ENCODE measurements around the gene SMIM24. TPM values are rescaled to one million over a fixed set of nuclear protein-coding genes. Genes with fewer than 3 reads are reported as not detected.
A peak's percentile ranks its signal among the peaks of the same experiment; 100 is the strongest.

The SMIM24 gene
- total and polyA plus RNA-seq, 11 donors: 0.15 TPM; not detected in 10

- ATAC-seq (no peak), DNase-seq (no peak)
- Histone ChIP-seq H3K36me3 (peaks cover 0 to 52% (median 44%) of the 10 kb centered on the region in 9 donors), H3K4me3 (no peak overlapping the region), H3K4me1 (peaks cover 0 to 19% (median 13%) of the 10 kb centered on the region in 12 donors), H3K27ac (no peak overlapping the region), H3K9me3 (no peaks in the 10 kb centered on the region), H3K27me3 (no peaks in the 10 kb centered on the region)
- TF ChIP-seq, protein P1, sequence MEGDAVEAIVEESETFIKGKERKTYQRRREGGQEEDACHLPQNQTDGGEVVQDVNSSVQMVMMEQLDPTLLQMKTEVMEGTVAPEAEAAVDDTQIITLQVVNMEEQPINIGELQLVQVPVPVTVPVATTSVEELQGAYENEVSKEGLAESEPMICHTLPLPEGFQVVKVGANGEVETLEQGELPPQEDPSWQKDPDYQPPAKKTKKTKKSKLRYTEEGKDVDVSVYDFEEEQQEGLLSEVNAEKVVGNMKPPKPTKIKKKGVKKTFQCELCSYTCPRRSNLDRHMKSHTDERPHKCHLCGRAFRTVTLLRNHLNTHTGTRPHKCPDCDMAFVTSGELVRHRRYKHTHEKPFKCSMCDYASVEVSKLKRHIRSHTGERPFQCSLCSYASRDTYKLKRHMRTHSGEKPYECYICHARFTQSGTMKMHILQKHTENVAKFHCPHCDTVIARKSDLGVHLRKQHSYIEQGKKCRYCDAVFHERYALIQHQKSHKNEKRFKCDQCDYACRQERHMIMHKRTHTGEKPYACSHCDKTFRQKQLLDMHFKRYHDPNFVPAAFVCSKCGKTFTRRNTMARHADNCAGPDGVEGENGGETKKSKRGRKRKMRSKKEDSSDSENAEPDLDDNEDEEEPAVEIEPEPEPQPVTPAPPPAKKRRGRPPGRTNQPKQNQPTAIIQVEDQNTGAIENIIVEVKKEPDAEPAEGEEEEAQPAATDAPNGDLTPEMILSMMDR (IDR thresholded peaks at IDR 0.05): no peak
- TF ChIP-seq POLR2A (IDR thresholded peaks at IDR 0.05): no peak
- intact Hi-C loops (cut with DNase I): no loop called here
- WGBS, 4 donors: 96 to 97% (median 96%) methylated on average over 22 to 32 of the region's 32 CpGs
Observed at GRCh38 chr19:3496392-3497273, 16.3 kb upstream of the SMIM24 start.

- H3K4me3 ChIP-seq: no peak overlapping the region
- peaks cover 0 to 58% (median 49%) of the 10 kb centered on the region in 9 donors for H3K36me3 ChIP-seq
- intact Hi-C loops (cut with DNase I): no loop called here
- WGBS, 4 donors: 90 to 96% (median 93%) methylated on average over 18 of the region's 18 CpGs
- no peaks in the 10 kb centered on the region for H3K27me3 ChIP-seq
- no peak for DNase-seq
- H3K9me3 ChIP-seq: no peaks in the 10 kb centered on the region
- TF ChIP-seq, protein P1 (IDR thresholded peaks at IDR 0.05): no peak
- no peak for TF ChIP-seq POLR2A (IDR thresholded peaks at IDR 0.05)
- ATAC-seq: no peak
- H3K4me1 ChIP-seq: peaks cover 0 to 9% (median 6%) of the 10 kb centered on the region in 12 donors
- H3K27ac ChIP-seq: no peak overlapping the region
Observed at GRCh38 chr19:3494559-3494958, 14.2 kb upstream of the SMIM24 start.

DNA sequence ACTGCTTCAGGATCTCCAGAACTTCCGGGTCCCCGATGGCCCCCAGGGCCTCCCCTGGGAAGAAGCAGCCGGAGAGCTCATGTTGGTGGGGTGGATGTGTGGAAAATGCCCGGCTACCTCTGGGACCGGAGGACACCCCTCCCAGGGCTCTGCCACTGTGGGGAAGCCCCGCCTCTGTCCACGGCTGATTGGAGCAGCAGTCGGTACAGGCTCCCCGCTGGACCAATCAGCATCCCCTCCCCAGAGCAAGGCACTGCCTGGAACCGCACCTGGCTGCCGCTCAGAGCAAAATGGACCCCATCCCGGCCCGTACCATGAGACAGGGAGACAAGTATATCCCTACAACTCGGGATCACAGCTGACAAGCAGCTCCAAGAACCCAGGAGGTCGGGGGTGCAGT is 13.7 kb upstream of the SMIM24 start:
- peak in 3 of 4 donors; percentile 16 to 43 (median 33) for ATAC-seq
- no peak for DNase-seq
- Histone ChIP-seq H3K4me3 (no peak overlapping the region), H3K4me1 (peaks cover 0 to 4% (median 1%) of the 10 kb centered on the region in 12 donors), H3K36me3 (peaks cover 0 to 58% (median 49%) of the 10 kb centered on the region in 9 donors), H3K9me3 (no peaks in the 10 kb centered on the region), H3K27ac (no peak overlapping the region), H3K27me3 (no peaks in the 10 kb centered on the region)
- no peak for TF ChIP-seq POLR2A (IDR thresholded peaks at IDR 0.05)
- TF ChIP-seq, protein P1 (IDR thresholded peaks at IDR 0.05): no peak
- 83 to 93% (median 86%) methylated on average over 8 to 15 of the region's 15 CpGs for WGBS, 4 donors
- intact Hi-C loops (cut with DNase I): no loop called here

DNA sequence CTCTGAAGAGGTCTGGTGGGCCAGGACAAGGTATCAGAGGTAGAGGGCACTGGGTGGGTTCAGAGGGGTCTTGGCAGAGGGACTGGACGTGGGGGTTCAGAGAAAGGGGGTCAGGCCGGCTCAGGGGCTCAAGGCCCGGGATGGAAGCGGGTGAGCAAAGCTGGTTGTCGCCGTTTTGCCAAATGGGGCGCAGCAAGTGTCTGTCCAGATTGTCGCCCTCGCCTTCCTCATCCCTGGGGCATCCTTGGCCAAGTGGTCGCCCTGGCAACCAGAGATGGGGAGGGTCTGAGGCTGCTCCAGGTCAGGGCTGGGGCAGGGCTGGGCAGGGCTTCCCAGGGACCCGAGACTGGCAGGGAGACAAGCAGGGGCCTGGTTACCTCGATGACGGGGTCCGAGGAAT is 13.3 kb upstream of the SMIM24 start:
- intact Hi-C loops (cut with DNase I): no loop called here
- no peak for TF ChIP-seq POLR2A (IDR thresholded peaks at IDR 0.05)
- TF ChIP-seq, protein P1 (IDR thresholded peaks at IDR 0.05): no peak
- ATAC-seq (no peak), DNase-seq (no peak)
- H3K4me3 ChIP-seq: no peak overlapping the region
- H3K9me3 ChIP-seq: no peaks in the 10 kb centered on the region
- 92 to 96% (median 95%) methylated on average over 13 to 14 of the region's 14 CpGs for WGBS, 4 donors
- H3K27ac ChIP-seq: no peak overlapping the region
- no peaks in the 10 kb centered on the region for H3K27me3 ChIP-seq
- no peaks in the 10 kb centered on the region for H3K4me1 ChIP-seq
- peaks cover 0 to 58% (median 49%) of the 10 kb centered on the region in 9 donors for H3K36me3 ChIP-seq

All from heart left ventricle (tissue), 16 donors.